GM12873 (cell line): ENCODE results near the gene TAPBP.
A peak's percentile ranks its signal among the peaks of the same experiment; 100 is the strongest.

Experiments
- TF ChIP-seq, protein P1 (sequence below): IDR thresholded peaks from 2 replicates; pipeline ENCODE4 v1.5.1; 2012; ENCODE audit warnings: low read depth, mild to moderate bottlenecking, moderate library complexity, low read length, control low read depth; ENCODE audit not compliant: insufficient read depth; ENCODE audit errors: missing control alignments

TAPBP gene

DNA sequence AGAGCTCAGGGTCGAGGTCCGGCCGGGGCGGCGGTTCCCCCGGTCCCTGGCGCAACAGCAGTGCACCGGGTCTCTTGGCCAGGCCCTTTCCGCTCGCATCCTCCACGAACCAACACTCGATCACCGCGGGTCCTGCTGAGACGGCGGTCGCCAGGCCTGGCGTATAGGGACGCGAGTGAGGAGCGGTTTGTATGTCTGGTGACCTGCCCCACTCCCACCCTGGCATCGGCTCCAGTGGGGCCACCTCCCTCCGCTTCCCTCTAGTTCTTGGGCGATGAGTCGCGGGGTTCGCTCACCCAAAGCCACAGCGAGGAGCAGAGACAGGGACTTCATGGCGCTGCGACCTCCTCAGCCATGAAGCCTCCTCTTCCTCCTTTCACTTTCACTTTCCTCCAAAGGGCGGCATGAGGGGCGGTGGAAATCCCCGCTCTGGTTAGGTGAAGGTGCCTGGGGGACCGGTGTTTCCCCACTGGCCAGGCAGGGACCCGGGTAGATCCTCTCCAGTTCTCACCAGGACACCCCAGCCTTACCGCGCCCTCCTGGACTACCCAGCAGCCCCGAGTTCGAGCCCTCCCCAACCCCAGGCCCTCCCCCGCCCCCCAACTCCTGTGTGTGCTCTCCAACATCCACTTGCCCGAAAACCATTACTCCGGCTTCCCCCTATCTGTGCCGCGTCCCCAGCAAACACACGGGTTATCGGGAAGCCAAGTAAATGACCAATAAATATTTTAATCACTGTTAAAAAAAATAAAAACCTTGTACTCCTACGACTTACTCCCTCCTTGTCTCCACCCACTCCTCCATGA, at the start of gene TAPBP:
TSS of gene TAPBP (minus strand) at position 370 of the 806 bp plus-strand sequence. CDS start at position 333, 37 bp downstream.
- TF ChIP-seq, protein P1, sequence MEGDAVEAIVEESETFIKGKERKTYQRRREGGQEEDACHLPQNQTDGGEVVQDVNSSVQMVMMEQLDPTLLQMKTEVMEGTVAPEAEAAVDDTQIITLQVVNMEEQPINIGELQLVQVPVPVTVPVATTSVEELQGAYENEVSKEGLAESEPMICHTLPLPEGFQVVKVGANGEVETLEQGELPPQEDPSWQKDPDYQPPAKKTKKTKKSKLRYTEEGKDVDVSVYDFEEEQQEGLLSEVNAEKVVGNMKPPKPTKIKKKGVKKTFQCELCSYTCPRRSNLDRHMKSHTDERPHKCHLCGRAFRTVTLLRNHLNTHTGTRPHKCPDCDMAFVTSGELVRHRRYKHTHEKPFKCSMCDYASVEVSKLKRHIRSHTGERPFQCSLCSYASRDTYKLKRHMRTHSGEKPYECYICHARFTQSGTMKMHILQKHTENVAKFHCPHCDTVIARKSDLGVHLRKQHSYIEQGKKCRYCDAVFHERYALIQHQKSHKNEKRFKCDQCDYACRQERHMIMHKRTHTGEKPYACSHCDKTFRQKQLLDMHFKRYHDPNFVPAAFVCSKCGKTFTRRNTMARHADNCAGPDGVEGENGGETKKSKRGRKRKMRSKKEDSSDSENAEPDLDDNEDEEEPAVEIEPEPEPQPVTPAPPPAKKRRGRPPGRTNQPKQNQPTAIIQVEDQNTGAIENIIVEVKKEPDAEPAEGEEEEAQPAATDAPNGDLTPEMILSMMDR, result no peak

DNA sequence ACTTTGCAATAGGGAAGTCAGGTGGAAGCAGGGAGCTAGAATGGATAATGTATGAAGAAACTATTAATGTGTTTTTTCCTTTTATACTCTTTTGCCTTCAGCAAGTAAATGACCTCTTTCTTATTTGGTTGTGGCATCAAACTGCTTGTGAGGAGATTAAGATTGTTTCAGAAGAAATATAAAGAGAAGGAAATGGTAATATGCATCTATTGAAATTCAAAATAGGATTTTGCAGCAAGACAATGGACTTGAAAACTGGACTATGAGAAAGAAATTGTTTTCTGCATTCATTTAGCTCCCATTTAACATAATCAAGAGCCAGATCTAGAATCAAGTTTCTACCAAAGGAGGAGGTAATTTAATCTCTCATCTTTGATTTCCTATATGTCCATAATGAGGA, 45.5 kb upstream of the TAPBP start:
- TF ChIP-seq, protein P1, result no peak

DNA sequence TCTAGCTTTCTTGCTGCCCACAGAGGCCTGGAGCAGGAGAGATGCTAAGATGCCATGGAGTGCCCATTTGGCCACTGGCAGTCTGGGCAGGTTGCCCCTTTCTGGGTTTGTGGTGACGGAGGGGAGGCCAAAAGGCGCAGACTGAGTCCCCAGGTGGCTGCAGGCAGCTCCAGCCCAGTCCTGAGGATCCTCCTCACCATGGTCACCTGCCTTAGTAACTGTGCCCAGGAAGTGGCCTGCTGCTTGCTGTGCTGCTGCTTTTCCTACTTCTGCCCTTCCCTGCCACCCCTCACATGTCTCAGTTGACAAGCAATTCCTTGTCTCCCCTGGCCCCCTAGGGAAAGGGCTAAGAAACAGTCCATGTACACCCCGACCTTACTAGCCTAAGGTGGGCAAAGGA, 42.4 kb upstream of the TAPBP start:
- TF ChIP-seq, protein P1, result no peak

DNA sequence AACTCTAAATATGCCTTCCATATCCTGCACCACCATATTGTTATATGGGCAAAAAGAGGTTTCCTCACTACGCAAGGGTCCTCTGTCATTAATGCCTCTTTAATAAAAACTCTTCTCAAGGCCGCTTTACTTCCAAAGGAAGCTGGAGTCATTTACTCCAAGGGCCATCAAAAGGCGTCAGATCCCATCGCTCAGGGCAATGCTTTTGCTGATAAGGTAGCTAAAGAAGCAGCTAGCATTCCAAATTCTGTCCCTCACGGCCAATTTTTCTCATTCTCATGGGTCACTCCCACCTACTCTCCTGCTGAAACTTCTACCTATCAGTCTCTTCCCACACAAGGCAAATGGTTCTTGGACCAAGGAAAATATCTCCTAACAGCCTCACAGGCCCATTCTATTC, 33.9 kb upstream of the TAPBP start:
- TF ChIP-seq, protein P1, result no peak

DNA sequence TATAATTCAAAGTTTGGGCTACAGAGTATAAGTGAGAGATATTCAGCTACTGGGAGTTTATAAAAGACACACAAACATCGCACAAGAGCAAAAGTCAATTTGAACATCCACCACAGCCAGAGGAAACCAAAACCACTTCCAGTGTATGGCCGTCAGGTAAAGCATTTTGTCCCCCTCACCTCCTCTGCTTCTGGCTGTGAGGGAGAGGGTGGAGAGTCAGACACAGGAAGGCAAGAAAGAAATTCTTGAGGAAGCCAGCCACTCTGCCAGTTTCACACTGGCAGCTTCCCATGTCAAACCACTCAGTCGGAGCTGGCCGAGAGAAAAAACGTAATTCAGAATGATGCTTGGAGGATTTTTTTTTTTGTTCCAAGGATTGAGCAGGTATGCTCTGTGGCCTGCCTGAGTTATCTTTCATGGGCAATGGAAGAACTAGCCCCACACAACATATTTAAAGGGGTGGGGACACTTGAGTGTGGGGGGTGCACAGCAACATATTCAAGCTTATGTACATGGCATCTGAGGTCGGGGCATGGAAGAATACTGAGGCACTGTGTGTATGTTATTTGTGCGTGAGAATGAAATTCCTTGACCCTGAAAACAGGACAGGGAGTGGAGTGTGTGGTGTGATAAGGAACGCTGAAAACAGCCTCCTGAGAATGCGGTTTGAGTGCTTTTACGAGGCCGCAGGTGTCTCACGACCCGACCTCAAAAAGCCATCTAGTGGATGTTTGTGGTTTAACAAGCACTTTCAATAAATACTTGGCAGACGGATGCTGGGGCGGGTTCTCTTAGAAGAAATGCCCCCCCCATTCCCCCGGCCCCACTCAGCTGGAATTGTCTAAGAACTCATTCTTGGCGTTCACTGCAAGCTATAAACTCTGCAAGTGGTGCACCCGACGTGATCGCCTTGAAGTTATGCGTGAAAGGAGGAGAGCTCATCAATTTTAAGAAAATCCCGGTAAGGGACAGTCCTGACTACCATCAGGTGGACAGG, 31.1 kb upstream of the TAPBP start:
- TF ChIP-seq, protein P1, result peak; percentile 70

DNA sequence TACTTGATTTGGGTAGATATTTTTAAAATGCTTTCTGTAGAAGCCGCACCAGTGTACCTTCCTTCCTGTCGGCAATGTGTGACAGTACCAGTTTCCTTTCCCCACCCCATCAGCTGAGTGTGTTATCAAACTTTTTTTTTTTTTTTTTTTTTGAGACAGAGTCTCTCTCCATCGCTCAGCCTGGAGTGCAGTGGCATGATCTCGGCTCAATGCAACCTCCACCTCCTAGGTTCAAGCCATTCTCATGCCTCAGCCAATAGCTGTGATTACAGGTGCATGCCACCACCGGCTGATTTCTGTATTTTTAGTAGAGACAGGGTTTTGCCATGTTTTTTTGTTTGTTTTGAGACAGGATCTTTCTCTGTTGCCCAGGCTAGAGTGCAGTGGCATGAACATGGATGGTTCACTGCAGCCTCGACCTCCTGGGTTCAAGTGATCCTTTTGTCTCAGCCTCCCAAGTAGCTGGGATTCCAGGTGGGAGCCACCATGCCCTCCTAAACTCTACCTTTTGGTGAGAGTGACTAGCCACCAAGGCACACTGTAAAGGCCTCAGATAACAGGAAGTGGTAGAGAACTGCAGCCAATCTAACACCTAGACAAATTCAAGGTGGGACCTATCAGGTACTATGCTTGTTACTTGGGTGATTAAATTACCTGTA, 30.2 kb upstream of the TAPBP start:
- TF ChIP-seq, protein P1, result no peak
